Vagina (tissue), 2 donors: Measurements from ENCODE around the gene RGL3. TPM values are rescaled to one million over a fixed set of nuclear protein-coding genes. Genes with fewer than 3 reads are reported as not detected.

Source experiments
- DNase-seq, 2 donors: peaks; one replicate each; pipeline ENCODE4 v3.0.0-alpha.2; 2017; ENCODE audit errors: extremely low spot score in 2 of 2
- H3K27ac ChIP-seq: fragments of 200-600 bp; sonication (generic); one replicate; pipeline ENCODE4 v1.5.1; 2019
- H3K27me3 ChIP-seq: fragments of 200-600 bp; sonication (generic); one replicate; pipeline ENCODE4 v1.5.1; 2019
- H3K36me3 ChIP-seq, 2 donors: fragments of 200-600 bp; sonication (generic); one replicate each; pipeline ENCODE4 v1.5.1; 2017 to 2019
- H3K4me1 ChIP-seq: fragments of 200-600 bp; sonication (generic); one replicate; pipeline ENCODE4 v1.5.1; 2019
- H3K4me3 ChIP-seq, 2 donors: fragments of 200-600 bp; sonication (generic); 1 replicate in 1 of 2; 2 replicates in 1 of 2; pipeline ENCODE4 v1.5.1; 2016 to 2019
- H3K9me3 ChIP-seq: fragments of 200-600 bp; sonication (generic); one replicate; pipeline ENCODE4 v1.5.1; 2019
- CTCF ChIP-seq, 3 experiments: fragments of 450-650 bp in 2 of 3; fragments of 200-600 bp in 1 of 3; sonication (generic) in 1 of 3; IDR thresholded peaks; one replicate each; pipeline ENCODE4 v1.5.1; 2017 to 2019; ENCODE audit warnings: antibody characterized with exemption in 3 of 3, mild to moderate bottlenecking in 2 of 3, moderate library complexity in 2 of 3
- POLR2A ChIP-seq, 2 donors: fragments of 450-650 bp; IDR thresholded peaks; one replicate each; pipeline ENCODE4 v1.6.1; 2017; ENCODE audit warnings: antibody characterized with exemption in 2 of 2, mild to moderate bottlenecking in 2 of 2, moderate library complexity in 2 of 2
- POLR2AphosphoS5 ChIP-seq, 2 donors: sonication (generic); formaldehyde crosslinking; IDR thresholded peaks; one replicate each; pipeline ENCODE4 v1.9.0; 2017; ENCODE audit warnings: antibody characterized with exemption in 2 of 2, mild to moderate bottlenecking in 2 of 2, low read depth in 1 of 2; ENCODE audit not compliant: insufficient read depth in 1 of 2
- intact Hi-C: fragments of 100-400 bp; cut with DNase I; formaldehyde crosslinking; loops from one replicate; pipeline ENCODE4 v1.15.1; 2023
- total RNA-seq: library from RNA; depleted of rRNA; stranded (reverse); fragments of >200 nt; gene quantifications from one replicate; pipeline ENCODE4 v1.2.3, GENCODE V29; 2016

The RGL3 gene
- total RNA-seq, 1 donor from 2014 or later = 19.6 TPM

DNA sequence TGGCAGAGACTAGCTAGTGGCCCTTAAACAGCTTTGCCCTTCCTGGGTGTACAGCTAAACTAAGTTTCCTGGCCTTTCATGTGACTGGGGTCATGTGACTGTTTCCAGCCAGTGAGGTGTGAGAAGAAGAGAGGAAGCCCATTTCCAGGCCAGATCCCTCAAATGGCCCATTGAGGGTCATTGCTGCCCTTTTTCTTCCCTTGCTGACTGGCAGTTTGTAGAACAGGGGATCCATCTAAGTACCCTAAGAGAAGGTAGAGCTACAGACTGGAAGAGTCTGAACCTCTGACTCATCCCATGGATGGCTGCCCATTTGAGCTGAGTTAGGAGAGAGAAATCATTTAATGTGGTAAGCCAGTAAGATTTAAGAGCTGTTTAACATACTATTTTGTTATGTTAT is 41.9 kb downstream of the RGL3 start:
- Histone ChIP-seq H3K27me3 (no peaks in the 10 kb centered on the region), H3K4me1 (peaks cover 73% of the 10 kb centered on the region), H3K9me3 (no peaks in the 10 kb centered on the region), H3K36me3 (no peaks in the 10 kb centered on the region), H3K27ac (peak overlapping the region; percentile 42), H3K4me3 (no peak overlapping the region)
- intact Hi-C loops = loop anchor here (5.0 kb wide), 1 partner anchor 55 kb away; no protein-coding TSS in a partner anchor
- DNase-seq = no peak
- TF ChIP-seq POLR2A (IDR thresholded peaks at IDR 0.05) (no peak), POLR2AphosphoS5 (IDR thresholded peaks at IDR 0.05; ENCODE audit: insufficient read depth in 1 of 2, low read depth in 1 of 2) (peak in 1 of 2 donors; percentile 22)

- intact Hi-C loops = loop anchor here (5.0 kb wide), 1 partner anchor 57 kb away; no protein-coding TSS in a partner anchor
- peaks cover 58% of the 10 kb centered on the region for H3K4me1 ChIP-seq
- H3K36me3 ChIP-seq = no peaks in the 10 kb centered on the region
- TF ChIP-seq CTCF (IDR thresholded peaks at IDR 0.05) = no peak
- peak; percentile 18 to 29 for TF ChIP-seq POLR2AphosphoS5 (IDR thresholded peaks at IDR 0.05; ENCODE audit: insufficient read depth in 1 of 2, low read depth in 1 of 2)
- peak in 1 of 2 donors; percentile 75 for TF ChIP-seq POLR2A (IDR thresholded peaks at IDR 0.05)
- no peaks in the 10 kb centered on the region for H3K9me3 ChIP-seq
- H3K4me3 ChIP-seq = peak overlapping the region; percentile 60 to 64
- H3K27ac ChIP-seq = peak overlapping the region; percentile 86
- DNase-seq = no peak
- H3K27me3 ChIP-seq = no peaks in the 10 kb centered on the region
Measured at GRCh38 chr19:11375143-11375948, 43.8 kb downstream of the RGL3 start.

- Histone ChIP-seq H3K27me3 (no peaks in the 10 kb centered on the region), H3K27ac (peak within 1 kb of the TSS; percentile 86), H3K4me3 (peak within 1 kb of the TSS; percentile 60 to 64), H3K4me1 (peaks cover 51% of the 10 kb centered on the region), H3K9me3 (no peaks in the 10 kb centered on the region), H3K36me3 (no peaks in the 10 kb centered on the region)
- intact Hi-C loops = loop anchor here (5.0 kb wide), 1 partner anchor 58 kb away; no protein-coding TSS in a partner anchor
- peak; percentile 99 to 100 for DNase-seq
- TF ChIP-seq POLR2AphosphoS5 (IDR thresholded peaks at IDR 0.05; ENCODE audit: insufficient read depth in 1 of 2, low read depth in 1 of 2) = peak; percentile 85 to 93
- no peak for TF ChIP-seq CTCF (IDR thresholded peaks at IDR 0.05)
- TF ChIP-seq POLR2A (IDR thresholded peaks at IDR 0.05) = peak in 1 of 2 donors; percentile 25
Measured at GRCh38 chr19:11374433-11375142, 44.5 kb downstream of the RGL3 start, which contains the start of gene SWSAP1. Gene SWSAP1 (plus strand): TSS chr19:11374666. CDS start chr19:11374681, 15 bp downstream.

GRCh38 chr19:11373885-11374432 is 45.2 kb downstream of the RGL3 start:
- TF ChIP-seq POLR2A (IDR thresholded peaks at IDR 0.05) (no peak), CTCF (IDR thresholded peaks at IDR 0.05) (no peak), POLR2AphosphoS5 (IDR thresholded peaks at IDR 0.05; ENCODE audit: insufficient read depth in 1 of 2, low read depth in 1 of 2) (no peak)
- Histone ChIP-seq H3K4me1 (peaks cover 48% of the 10 kb centered on the region), H3K36me3 (no peaks in the 10 kb centered on the region), H3K9me3 (no peaks in the 10 kb centered on the region), H3K4me3 (peak overlapping the region; percentile 60 to 64), H3K27ac (peak overlapping the region; percentile 86), H3K27me3 (no peaks in the 10 kb centered on the region)
- no peak for DNase-seq
- intact Hi-C loops = no loop called here

DNA sequence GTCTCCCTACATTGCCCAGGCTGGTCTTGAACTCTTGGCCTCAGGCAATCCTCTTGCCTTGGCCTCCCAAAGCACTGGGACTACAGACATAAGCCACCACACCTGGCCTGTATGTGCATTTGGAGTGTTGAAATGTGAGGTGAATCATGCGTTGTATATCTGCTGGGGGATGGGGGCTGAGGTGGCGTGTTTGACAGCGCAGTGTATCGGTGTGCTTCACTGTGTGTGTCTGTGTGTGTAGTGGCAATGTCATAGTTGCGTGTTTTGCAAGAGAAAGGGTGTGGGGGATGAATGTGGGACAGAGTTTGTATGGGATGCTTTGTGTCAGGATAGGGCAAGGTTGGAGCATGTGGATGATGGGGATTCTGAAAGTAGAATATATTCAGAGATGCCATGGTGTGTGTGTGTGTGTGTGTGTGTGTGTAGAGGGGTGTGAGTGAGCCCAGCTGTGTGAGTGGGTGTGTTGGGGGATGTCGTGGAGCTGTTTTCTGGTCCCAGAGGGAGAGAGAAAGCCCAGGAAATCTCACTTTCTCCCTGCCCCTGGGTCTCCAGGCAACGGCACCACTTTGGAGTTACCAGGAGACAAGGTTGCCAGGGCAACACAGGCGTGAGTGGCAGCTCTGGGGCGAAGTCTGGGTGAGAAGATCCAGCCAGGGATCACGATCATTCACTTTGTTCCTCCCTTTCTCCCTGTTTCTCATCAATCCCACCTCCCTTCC is 45.8 kb downstream of the RGL3 start:
- no peak overlapping the region for H3K4me3 ChIP-seq
- H3K36me3 ChIP-seq = no peaks in the 10 kb centered on the region
- no peak for DNase-seq
- TF ChIP-seq POLR2AphosphoS5 (IDR thresholded peaks at IDR 0.05; ENCODE audit: insufficient read depth in 1 of 2, low read depth in 1 of 2) (no peak), CTCF (IDR thresholded peaks at IDR 0.05) (no peak), POLR2A (IDR thresholded peaks at IDR 0.05) (no peak)
- H3K9me3 ChIP-seq = no peaks in the 10 kb centered on the region
- intact Hi-C loops = no loop called here
- H3K27ac ChIP-seq = no peak overlapping the region
- peaks cover 41% of the 10 kb centered on the region for H3K4me1 ChIP-seq
- no peaks in the 10 kb centered on the region for H3K27me3 ChIP-seq
